A549 (cell line): ENCODE measurements around the gene CDS1. TPM values are rescaled to one million over a fixed set of nuclear protein-coding genes. Genes with fewer than 3 reads are reported as not detected.

ENCODE experiments used
- ATAC-seq, 2 experiments: fragments of 200-7000 bp in 1 of 2; fragments of >200 bp in 1 of 2; cut with Nextera tagmentation in 1 of 2; cut with Tn5 transposase in 1 of 2; 3 replicates each; pipeline versions ENCODE4 v1.8.0 to v1.9.1; 2018 to 2020; ENCODE audit warnings: mild to moderate bottlenecking in 1 of 2, moderate library complexity in 1 of 2
- CTCF ChIA-PET: fragments of 300-600 bp; sonication (Branson Sonifier 250); formaldehyde crosslinking; extraction: SDS; loops from one replicate; lab custom pipeline; 2021; ENCODE audit warnings: antibody characterized with exemption, inconsistent platforms; lab: Yijun Ruan, JAX
- POLR2A ChIA-PET: fragments of 350-600 bp; formaldehyde crosslinking; extraction: SDS; loops from one replicate; lab custom pipeline; 2021; ENCODE audit warnings: antibody characterized with exemption, inconsistent platforms; lab: Yijun Ruan, JAX
- DNase-seq, 2 experiments: peaks; one replicate each; pipeline versions ENCODE4 v3.0.0 to v3.0.0-alpha.2; 2011 to 2016; ENCODE audit warnings: low read depth in 1 of 2, low spot score in 1 of 2
- FAIRE-seq: peaks from 2 replicates; lab custom pipeline; 2011; peaks lifted over from hg19 to GRCh38; lab: Jason Lieb, UNC
- H3K27ac ChIP-seq, 2 experiments: fragments of >200 bp; sonication (Bioruptor Twin); formaldehyde crosslinking; 3 replicates each; pipeline ENCODE4 v1.5.1; 2016 to 2017
- H3K4me1 ChIP-seq: fragments of >200 bp; sonication (Bioruptor Twin); formaldehyde crosslinking; 3 replicates; pipeline ENCODE4 v1.6.1; 2016
- H3K4me2 ChIP-seq: fragments of >200 bp; sonication (Bioruptor Twin); formaldehyde crosslinking; 3 replicates; pipeline ENCODE4 v1.6.1; 2016
- H3K4me3 ChIP-seq: fragments of >200 bp; sonication (Bioruptor Twin); formaldehyde crosslinking; 3 replicates; pipeline ENCODE4 v1.5.1; 2016
- H3K9me3 ChIP-seq: fragments of >200 bp; sonication (Bioruptor Twin); formaldehyde crosslinking; 3 replicates; pipeline ENCODE4 v1.6.1; 2016
- BHLHE40 ChIP-seq: IDR thresholded peaks from 2 replicates; pipeline ENCODE4 v1.6.1; 2012; ENCODE audit warnings: low read depth, low read length, inconsistent platforms
- CEBPB ChIP-seq, 2 experiments: fragments of >200 bp in 1 of 2; sonication (Bioruptor Twin) in 1 of 2; formaldehyde crosslinking in 1 of 2; IDR thresholded peaks; 2 replicates each; pipeline ENCODE4 v1.6.1; 2012 to 2016
- CHD2 ChIP-seq: fragments of 150-350 bp; IDR thresholded peaks from 2 replicates; pipeline ENCODE4 v1.6.1; 2014; ENCODE audit warnings: low read length; ENCODE audit not compliant: partially characterized antibody
- CHD4 ChIP-seq: fragments of 200-600 bp; sonication (generic); IDR thresholded peaks from 2 replicates; pipeline ENCODE4 v1.6.1; 2016; ENCODE audit warnings: antibody characterized with exemption, mild to moderate bottlenecking, borderline replicate concordance
- EHF ChIP-seq: fragments of 250-450 bp; sonication (Bioruptor Pico); IDR thresholded peaks from 2 replicates; pipeline ENCODE4 v1.5.0; 2020; ENCODE audit warnings: mild to moderate bottlenecking
- HEYL ChIP-seq: fragments of 250-450 bp; sonication (Bioruptor Pico); IDR thresholded peaks from 2 replicates; pipeline ENCODE4 v1.8.0; 2021; ENCODE audit warnings: mild to moderate bottlenecking, moderate library complexity
- HOXA7 ChIP-seq: fragments of 250-450 bp; sonication (Bioruptor Pico); IDR thresholded peaks from 2 replicates; pipeline ENCODE4 v1.5.0; 2020; ENCODE audit warnings: mild to moderate bottlenecking, moderate library complexity
- KDM5A ChIP-seq: fragments of 200-600 bp; sonication (generic); IDR thresholded peaks from 2 replicates; pipeline ENCODE4 v1.6.1; 2016; ENCODE audit warnings: antibody characterized with exemption, mild to moderate bottlenecking
- MAFK ChIP-seq: fragments of 450-650 bp; IDR thresholded peaks from 2 replicates; pipeline ENCODE4 v1.6.1; 2014; ENCODE audit not compliant: partially characterized antibody
- MYC ChIP-seq: IDR thresholded peaks from 2 replicates; pipeline ENCODE4 v1.6.1; 2012; ENCODE audit warnings: mild to moderate bottlenecking, inconsistent platforms, low read length, improper control_type of control experiment, borderline replicate concordance
- NFE2L2 ChIP-seq: fragments of 150-350 bp; conservative IDR thresholded peaks from 2 replicates; pipeline ENCODE4 v1.6.1; 2014; ENCODE audit warnings: low read length
- POLR2AphosphoS2 ChIP-seq: conservative IDR thresholded peaks from 2 replicates; pipeline ENCODE4 v1.6.1; 2012; ENCODE audit warnings: low read length, improper control_type of control experiment, inconsistent platforms
- RARB ChIP-seq: fragments of 250-450 bp; sonication (Bioruptor Pico); IDR thresholded peaks from 2 replicates; pipeline ENCODE4 v1.8.0; 2021; ENCODE audit warnings: mild to moderate bottlenecking, moderate library complexity
- RCOR1 ChIP-seq: fragments of 150-350 bp; IDR thresholded peaks from 2 replicates; pipeline ENCODE4 v1.6.1; 2014; ENCODE audit warnings: antibody characterized with exemption, low read length, low read depth
- RFX5 ChIP-seq: fragments of 450-650 bp; IDR thresholded peaks from 2 replicates; pipeline ENCODE4 v1.7.1; 2014; ENCODE audit warnings: antibody characterized with exemption, mild to moderate bottlenecking, moderate library complexity
- SMC3 ChIP-seq: fragments of >200 bp; sonication (Bioruptor Twin); formaldehyde crosslinking; IDR thresholded peaks from 3 replicates; pipeline ENCODE4 v1.6.1; 2018; ENCODE audit warnings: inconsistent platforms
- ZC3H11A ChIP-seq: fragments of 450-650 bp; IDR thresholded peaks from 2 replicates; pipeline ENCODE4 v1.6.1; 2014; ENCODE audit warnings: antibody characterized with exemption, mild to moderate bottlenecking
- ZFP36 ChIP-seq: fragments of 450-650 bp; IDR thresholded peaks from 2 replicates; pipeline ENCODE4 v1.6.1; 2014; ENCODE audit warnings: borderline replicate concordance; ENCODE audit not compliant: partially characterized antibody
- WGBS: methylation state at CpG from one replicate; pipeline ENCODE4 v1.1.6; 2017; ENCODE audit errors: missing lambda C conversion rate; 5-methylcytosine and 5-hydroxymethylcytosine counted together
- polyA plus RNA-seq, 4 experiments: library from polyadenylated mRNA; depleted of rRNA in 3 of 4; stranded (reverse); fragments of >200 nt; fragmentation: RNase III in 1 of 4; extraction: RNeasy Plus Mini Kit Qiagen cat#74134 plus additional on column Dnase treatment in 1 of 4; gene quantifications; 2 replicates in 3 of 4; 3 replicates in 1 of 4; pipeline ENCODE4 v1.2.3, GENCODE V29; 2011 to 2017
- TF ChIP-seq, protein P1 (sequence below): IDR thresholded peaks from 2 replicates; pipeline ENCODE4 v1.6.1; 2012; ENCODE audit warnings: low read depth, borderline replicate concordance
- TF ChIP-seq, protein P2 (sequence below): fragments of 450-650 bp; IDR thresholded peaks from 2 replicates; pipeline ENCODE4 v1.6.1; 2014; ENCODE audit warnings: antibody characterized with exemption
- TF ChIP-seq, protein P3 (sequence below): fragments of 150-350 bp; IDR thresholded peaks from 2 replicates; pipeline ENCODE4 v1.6.1; 2014; ENCODE audit warnings: low read depth, mild to moderate bottlenecking, low read length
- TF ChIP-seq, protein P4 (sequence below): fragments of >200 bp; sonication (Bioruptor Twin); formaldehyde crosslinking; IDR thresholded peaks from 2 replicates; pipeline ENCODE4 v1.6.1; 2016
- TF ChIP-seq, protein P5 (sequence below): fragments of 250-450 bp; sonication (Bioruptor Pico); IDR thresholded peaks from 2 replicates; pipeline ENCODE4 v1.5.0; 2021; ENCODE audit warnings: mild to moderate bottlenecking, moderate library complexity, borderline replicate concordance
- TF ChIP-seq, protein P6 (sequence below): fragments of 200-600 bp; sonication (generic); IDR thresholded peaks from 2 replicates; pipeline ENCODE4 v1.6.1; 2016; ENCODE audit warnings: antibody characterized with exemption, mild to moderate bottlenecking, moderate library complexity
- TF ChIP-seq, protein P7 (sequence below): fragments of >200 bp; sonication (Bioruptor Twin); formaldehyde crosslinking; IDR thresholded peaks from 3 replicates; pipeline ENCODE4 v1.6.1; 2016

The CDS1 gene
- polyA plus RNA-seq, 2 of the 4 experiments (the other 2 are of a cell fraction): 0.46 to 1.4 TPM

DNA sequence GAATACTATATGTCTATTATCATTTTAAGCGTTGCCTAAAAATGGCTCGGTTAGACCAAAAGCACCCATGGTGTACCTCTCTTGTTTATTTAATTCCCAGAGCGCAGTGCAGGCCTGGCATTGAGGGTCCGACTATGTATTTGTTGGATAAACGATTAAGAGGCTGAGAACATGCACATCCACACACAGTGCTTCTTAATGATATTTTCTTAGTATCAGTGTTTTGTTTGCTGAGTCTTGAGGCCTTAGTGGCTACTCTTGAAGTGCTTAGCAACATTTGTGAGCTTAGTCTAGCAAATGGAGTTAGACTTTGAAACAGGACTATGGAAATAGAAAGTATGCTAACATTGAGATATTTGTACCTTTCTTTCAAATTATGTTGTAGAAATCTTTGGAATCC, 43.7 kb downstream of the CDS1 start:
- POLR2A ChIA-PET: no interaction called here
- CTCF ChIA-PET: no interaction called here
- Histone ChIP-seq H3K4me2 (no peak overlapping the region), H3K27ac (no peak overlapping the region), H3K4me1 (no peaks in the 10 kb centered on the region), H3K4me3 (no peak overlapping the region), H3K9me3 (no peaks in the 10 kb centered on the region)
- no peak for DNase-seq
- FAIRE-seq: no peak
- TF ChIP-seq, protein P1, sequence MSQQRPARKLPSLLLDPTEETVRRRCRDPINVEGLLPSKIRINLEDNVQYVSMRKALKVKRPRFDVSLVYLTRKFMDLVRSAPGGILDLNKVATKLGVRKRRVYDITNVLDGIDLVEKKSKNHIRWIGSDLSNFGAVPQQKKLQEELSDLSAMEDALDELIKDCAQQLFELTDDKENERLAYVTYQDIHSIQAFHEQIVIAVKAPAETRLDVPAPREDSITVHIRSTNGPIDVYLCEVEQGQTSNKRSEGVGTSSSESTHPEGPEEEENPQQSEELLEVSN: no peak
- TF ChIP-seq RCOR1 (no peak), SMC3 (no peak), ZFP36 (no peak), HOXA7 (CRISPR knock-in tag) (no peak), RARB (CRISPR knock-in tag) (no peak), MYC (no peak), MAFK (no peak), RFX5 (no peak), POLR2AphosphoS2 (no peak), EHF (CRISPR knock-in tag) (no peak), ZC3H11A (no peak), BHLHE40 (no peak), CEBPB (IDR thresholded peaks at IDR 0.05) (no peak), HEYL (CRISPR knock-in tag) (no peak), CHD4 (no peak)
- TF ChIP-seq, protein P2, sequence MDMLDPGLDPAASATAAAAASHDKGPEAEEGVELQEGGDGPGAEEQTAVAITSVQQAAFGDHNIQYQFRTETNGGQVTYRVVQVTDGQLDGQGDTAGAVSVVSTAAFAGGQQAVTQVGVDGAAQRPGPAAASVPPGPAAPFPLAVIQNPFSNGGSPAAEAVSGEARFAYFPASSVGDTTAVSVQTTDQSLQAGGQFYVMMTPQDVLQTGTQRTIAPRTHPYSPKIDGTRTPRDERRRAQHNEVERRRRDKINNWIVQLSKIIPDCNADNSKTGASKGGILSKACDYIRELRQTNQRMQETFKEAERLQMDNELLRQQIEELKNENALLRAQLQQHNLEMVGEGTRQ: no peak
- WGBS: 86% methylated on average over 5 of the region's 5 CpGs
- no peak for ATAC-seq

DNA sequence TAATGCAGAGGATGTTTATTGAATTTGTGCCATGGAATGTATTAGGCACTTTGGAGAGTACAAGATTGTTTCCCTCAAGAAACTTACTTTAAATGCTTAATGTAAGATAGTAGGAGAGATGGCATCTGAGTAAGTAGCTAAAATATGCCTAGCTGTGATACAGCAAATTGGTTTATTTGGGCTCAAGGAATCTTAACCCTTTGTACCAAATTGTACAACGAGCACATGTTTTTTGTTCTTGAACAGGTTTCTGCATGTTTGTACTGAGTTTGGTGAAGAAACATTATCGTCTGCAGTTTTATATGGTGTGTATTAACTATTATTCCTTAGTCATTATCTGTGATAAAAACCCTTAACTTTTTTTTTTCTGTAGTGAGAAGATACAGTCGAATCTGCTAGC, 48.6 kb downstream of the CDS1 start:
- FAIRE-seq (no peak), ATAC-seq (no peak), DNase-seq (no peak)
- H3K9me3 ChIP-seq: no peaks in the 10 kb centered on the region
- CTCF ChIA-PET: no interaction called here
- POLR2A ChIA-PET: no interaction called here
- no peak overlapping the region for H3K4me2 ChIP-seq
- whole genome bisulfite sequencing: 39% methylated on average over 3 of the region's 3 CpGs
- H3K27ac ChIP-seq: no peak overlapping the region
- H3K4me1 ChIP-seq: no peaks in the 10 kb centered on the region
- TF ChIP-seq, protein P3, sequence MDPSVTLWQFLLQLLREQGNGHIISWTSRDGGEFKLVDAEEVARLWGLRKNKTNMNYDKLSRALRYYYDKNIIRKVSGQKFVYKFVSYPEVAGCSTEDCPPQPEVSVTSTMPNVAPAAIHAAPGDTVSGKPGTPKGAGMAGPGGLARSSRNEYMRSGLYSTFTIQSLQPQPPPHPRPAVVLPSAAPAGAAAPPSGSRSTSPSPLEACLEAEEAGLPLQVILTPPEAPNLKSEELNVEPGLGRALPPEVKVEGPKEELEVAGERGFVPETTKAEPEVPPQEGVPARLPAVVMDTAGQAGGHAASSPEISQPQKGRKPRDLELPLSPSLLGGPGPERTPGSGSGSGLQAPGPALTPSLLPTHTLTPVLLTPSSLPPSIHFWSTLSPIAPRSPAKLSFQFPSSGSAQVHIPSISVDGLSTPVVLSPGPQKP: no peak
- TF ChIP-seq, protein P4, sequence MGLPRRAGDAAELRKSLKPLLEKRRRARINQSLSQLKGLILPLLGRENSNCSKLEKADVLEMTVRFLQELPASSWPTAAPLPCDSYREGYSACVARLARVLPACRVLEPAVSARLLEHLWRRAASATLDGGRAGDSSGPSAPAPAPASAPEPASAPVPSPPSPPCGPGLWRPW: no peak
- no peak overlapping the region for H3K4me3 ChIP-seq

DNA sequence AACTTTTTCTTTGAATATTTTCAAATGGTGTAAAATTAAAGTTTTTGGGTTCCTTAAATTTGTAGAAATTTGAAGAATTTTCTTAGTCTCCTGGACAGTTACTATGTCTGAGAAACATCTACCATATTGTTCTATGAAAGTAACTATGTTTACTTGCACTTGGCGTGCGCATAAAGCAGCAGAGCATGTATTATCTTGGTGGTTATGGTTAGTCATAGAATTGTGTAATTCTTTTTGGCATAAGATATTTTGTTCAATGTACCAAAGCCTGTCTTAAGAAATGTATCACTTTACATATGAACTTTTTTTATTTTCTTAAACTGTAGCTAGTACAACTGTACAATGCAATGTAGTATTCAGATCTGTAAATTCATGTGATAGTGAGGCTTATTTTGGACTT, 49.2 kb downstream of the CDS1 start:
- POLR2A ChIA-PET: no interaction called here
- CTCF ChIA-PET: no interaction called here
- TF ChIP-seq, protein P5, sequence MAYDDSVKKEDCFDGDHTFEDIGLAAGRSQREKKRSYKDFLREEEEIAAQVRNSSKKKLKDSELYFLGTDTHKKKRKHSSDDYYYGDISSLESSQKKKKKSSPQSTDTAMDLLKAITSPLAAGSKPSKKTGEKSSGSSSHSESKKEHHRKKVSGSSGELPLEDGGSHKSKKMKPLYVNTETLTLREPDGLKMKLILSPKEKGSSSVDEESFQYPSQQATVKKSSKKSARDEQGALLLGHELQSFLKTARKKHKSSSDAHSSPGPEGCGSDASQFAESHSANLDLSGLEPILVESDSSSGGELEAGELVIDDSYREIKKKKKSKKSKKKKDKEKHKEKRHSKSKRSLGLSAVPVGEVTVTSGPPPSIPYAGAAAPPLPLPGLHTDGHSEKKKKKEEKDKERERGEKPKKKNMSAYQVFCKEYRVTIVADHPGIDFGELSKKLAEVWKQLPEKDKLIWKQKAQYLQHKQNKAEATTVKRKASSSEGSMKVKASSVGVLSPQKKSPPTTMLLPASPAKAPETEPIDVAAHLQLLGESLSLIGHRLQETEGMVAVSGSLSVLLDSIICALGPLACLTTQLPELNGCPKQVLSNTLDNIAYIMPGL (CRISPR knock-in tag): no peak
- TF ChIP-seq, protein P6, sequence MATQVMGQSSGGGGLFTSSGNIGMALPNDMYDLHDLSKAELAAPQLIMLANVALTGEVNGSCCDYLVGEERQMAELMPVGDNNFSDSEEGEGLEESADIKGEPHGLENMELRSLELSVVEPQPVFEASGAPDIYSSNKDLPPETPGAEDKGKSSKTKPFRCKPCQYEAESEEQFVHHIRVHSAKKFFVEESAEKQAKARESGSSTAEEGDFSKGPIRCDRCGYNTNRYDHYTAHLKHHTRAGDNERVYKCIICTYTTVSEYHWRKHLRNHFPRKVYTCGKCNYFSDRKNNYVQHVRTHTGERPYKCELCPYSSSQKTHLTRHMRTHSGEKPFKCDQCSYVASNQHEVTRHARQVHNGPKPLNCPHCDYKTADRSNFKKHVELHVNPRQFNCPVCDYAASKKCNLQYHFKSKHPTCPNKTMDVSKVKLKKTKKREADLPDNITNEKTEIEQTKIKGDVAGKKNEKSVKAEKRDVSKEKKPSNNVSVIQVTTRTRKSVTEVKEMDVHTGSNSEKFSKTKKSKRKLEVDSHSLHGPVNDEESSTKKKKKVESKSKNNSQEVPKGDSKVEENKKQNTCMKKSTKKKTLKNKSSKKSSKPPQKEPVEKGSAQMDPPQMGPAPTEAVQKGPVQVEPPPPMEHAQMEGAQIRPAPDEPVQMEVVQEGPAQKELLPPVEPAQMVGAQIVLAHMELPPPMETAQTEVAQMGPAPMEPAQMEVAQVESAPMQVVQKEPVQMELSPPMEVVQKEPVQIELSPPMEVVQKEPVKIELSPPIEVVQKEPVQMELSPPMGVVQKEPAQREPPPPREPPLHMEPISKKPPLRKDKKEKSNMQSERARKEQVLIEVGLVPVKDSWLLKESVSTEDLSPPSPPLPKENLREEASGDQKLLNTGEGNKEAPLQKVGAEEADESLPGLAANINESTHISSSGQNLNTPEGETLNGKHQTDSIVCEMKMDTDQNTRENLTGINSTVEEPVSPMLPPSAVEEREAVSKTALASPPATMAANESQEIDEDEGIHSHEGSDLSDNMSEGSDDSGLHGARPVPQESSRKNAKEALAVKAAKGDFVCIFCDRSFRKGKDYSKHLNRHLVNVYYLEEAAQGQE: no peak
- TF ChIP-seq CHD2: no peak
- TF ChIP-seq, protein P7, sequence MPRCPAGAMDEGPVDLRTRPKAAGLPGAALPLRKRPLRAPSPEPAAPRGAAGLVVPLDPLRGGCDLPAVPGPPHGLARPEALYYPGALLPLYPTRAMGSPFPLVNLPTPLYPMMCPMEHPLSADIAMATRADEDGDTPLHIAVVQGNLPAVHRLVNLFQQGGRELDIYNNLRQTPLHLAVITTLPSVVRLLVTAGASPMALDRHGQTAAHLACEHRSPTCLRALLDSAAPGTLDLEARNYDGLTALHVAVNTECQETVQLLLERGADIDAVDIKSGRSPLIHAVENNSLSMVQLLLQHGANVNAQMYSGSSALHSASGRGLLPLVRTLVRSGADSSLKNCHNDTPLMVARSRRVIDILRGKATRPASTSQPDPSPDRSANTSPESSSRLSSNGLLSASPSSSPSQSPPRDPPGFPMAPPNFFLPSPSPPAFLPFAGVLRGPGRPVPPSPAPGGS: no peak
- no peak for TF ChIP-seq NFE2L2
- TF ChIP-seq KDM5A: no peak
- TF ChIP-seq, protein P1: no peak

More for the DNA sequence above, 49.2 kb downstream of the CDS1 start:
- WGBS: 91% methylated on average over 2 of the region's 2 CpGs
- ATAC-seq: no peak
- FAIRE-seq: no peak
- Histone ChIP-seq H3K4me1 (no peaks in the 10 kb centered on the region), H3K9me3 (no peaks in the 10 kb centered on the region), H3K27ac (no peak overlapping the region), H3K4me2 (no peak overlapping the region), H3K4me3 (no peak overlapping the region)
- no peak for DNase-seq
